Measurements from ENCODE around the gene TADA1. TPM values are rescaled to one million over a fixed set of nuclear protein-coding genes. Genes with fewer than 3 reads are reported as not detected.

TADA1 gene
- total RNA-seq = 14.0 TPM

- peak within 1 kb of the TSS; percentile 89 for H3K27ac ChIP-seq
- peak within 1 kb of the TSS; percentile 71 to 79 for H3K4me3 ChIP-seq
- no peaks in the 10 kb centered on the region for H3K36me3 ChIP-seq
- H3K9me3 ChIP-seq = no peaks in the 10 kb centered on the region
- H3K4me1 ChIP-seq = peaks cover 41% of the 10 kb centered on the region
- intact Hi-C loops (cut with DNase I) = loop anchor here (5.0 to 10.0 kb wide), 2 partner anchors 34 to 359 kb away; no protein-coding TSS in a partner anchor
- peak; percentile 98 for DNase-seq (ENCODE audit: extremely low spot score in 2 of 2)
- TF ChIP-seq CTCF (IDR thresholded peaks at IDR 0.05) = no peak
- no peak for TF ChIP-seq POLR2A (IDR thresholded peaks at IDR 0.05)
- TF ChIP-seq POLR2AphosphoS5 (IDR thresholded peaks at IDR 0.05; ENCODE audit: insufficient read depth in 1 of 2, low read depth in 1 of 2) = peak; percentile 89 to 91
- no peaks in the 10 kb centered on the region for H3K27me3 ChIP-seq
Observed at GRCh38 chr1:166875734-166876539, at the start of gene TADA1. TSS of gene TADA1 (minus strand) at chr1:166876264. CDS start at chr1:166876233, 31 bp downstream.

GRCh38 chr1:166924823-166925541 lies 48.9 kb upstream of the TADA1 start:
- no peak for DNase-seq (ENCODE audit: extremely low spot score in 2 of 2)

GRCh38 chr1:166920561-166921475 lies 44.8 kb upstream of the TADA1 start:
- no peak for TF ChIP-seq POLR2AphosphoS5 (IDR thresholded peaks at IDR 0.05; ENCODE audit: insufficient read depth in 1 of 2, low read depth in 1 of 2)
- no peak for TF ChIP-seq POLR2A (IDR thresholded peaks at IDR 0.05)
- TF ChIP-seq CTCF (IDR thresholded peaks at IDR 0.05) = no peak
- Histone ChIP-seq H3K27me3 (no peaks in the 10 kb centered on the region), H3K9me3 (no peaks in the 10 kb centered on the region), H3K4me1 (peaks cover 11% of the 10 kb centered on the region), H3K27ac (no peak overlapping the region), H3K36me3 (no peaks in the 10 kb centered on the region), H3K4me3 (peak overlapping the region; percentile 32 to 51)
- no peak for DNase-seq (ENCODE audit: extremely low spot score in 2 of 2)
- intact Hi-C loops (cut with DNase I) = no loop called here

More at GRCh38 chr1:166924823-166925541, 48.9 kb upstream of the TADA1 start:
- H3K4me1 ChIP-seq = peaks cover 11% of the 10 kb centered on the region
- TF ChIP-seq POLR2A (IDR thresholded peaks at IDR 0.05) (no peak), POLR2AphosphoS5 (IDR thresholded peaks at IDR 0.05; ENCODE audit: insufficient read depth in 1 of 2, low read depth in 1 of 2) (no peak), CTCF (IDR thresholded peaks at IDR 0.05) (no peak)
- H3K27ac ChIP-seq = no peak overlapping the region
- H3K36me3 ChIP-seq = no peaks in the 10 kb centered on the region
- no peaks in the 10 kb centered on the region for H3K27me3 ChIP-seq
- H3K9me3 ChIP-seq = no peaks in the 10 kb centered on the region
- no peak overlapping the region for H3K4me3 ChIP-seq
- intact Hi-C loops (cut with DNase I) = no loop called here

- no peaks in the 10 kb centered on the region for H3K27me3 ChIP-seq
Observed at GRCh38 chr1:166918956-166919316, 42.9 kb upstream of the TADA1 start.

More at GRCh38 chr1:166918956-166919316, 42.9 kb upstream of the TADA1 start:
- TF ChIP-seq POLR2AphosphoS5 (IDR thresholded peaks at IDR 0.05; ENCODE audit: insufficient read depth in 1 of 2, low read depth in 1 of 2) (no peak), POLR2A (IDR thresholded peaks at IDR 0.05) (no peak), CTCF (IDR thresholded peaks at IDR 0.05) (no peak)
- H3K4me3 ChIP-seq = no peak overlapping the region
- intact Hi-C loops (cut with DNase I) = loop anchor here (10.0 kb wide), 1 partner anchor 136 kb away; no protein-coding TSS in a partner anchor
- no peak for DNase-seq (ENCODE audit: extremely low spot score in 2 of 2)
- no peak overlapping the region for H3K27ac ChIP-seq
- peaks cover 11% of the 10 kb centered on the region for H3K4me1 ChIP-seq
- no peaks in the 10 kb centered on the region for H3K36me3 ChIP-seq
- no peaks in the 10 kb centered on the region for H3K9me3 ChIP-seq
